Neuronal stem cell (in vitro differentiated cells): ENCODE results near the gene FBXO10. TPM values are rescaled to one million over a fixed set of nuclear protein-coding genes. Genes with fewer than 3 reads are reported as not detected.

Experiments
- DNase-seq: peaks from one replicate; pipeline ENCODE4 v3.0.0-alpha.2; 2013; ENCODE audit warnings: low spot score
- H2AFZ ChIP-seq: one replicate; pipeline ENCODE4 v1.6.1; 2013; ENCODE audit warnings: mild to moderate bottlenecking, low read length, inconsistent platforms
- H2AK5ac ChIP-seq: 2 replicates; pipeline ENCODE4 v1.6.1; 2013; ENCODE audit warnings: low read depth, mild to moderate bottlenecking, inconsistent platforms, low read length, moderate library complexity, mixed read lengths
- H2BK120ac ChIP-seq: 2 replicates; pipeline ENCODE4 v1.6.1; 2013; ENCODE audit warnings: low read depth, mild to moderate bottlenecking, inconsistent platforms, low read length, moderate library complexity, mixed read lengths
- H2BK12ac ChIP-seq: one replicate; pipeline ENCODE4 v1.6.1; 2013; ENCODE audit warnings: low read length, inconsistent platforms
- H2BK15ac ChIP-seq: 2 replicates; pipeline ENCODE4 v1.6.1; 2013; ENCODE audit warnings: mild to moderate bottlenecking, low read length, inconsistent platforms, mixed read lengths
- H2BK5ac ChIP-seq: one replicate; pipeline ENCODE4 v1.6.1; 2013; ENCODE audit warnings: inconsistent platforms, mild to moderate bottlenecking, low read length, moderate library complexity
- H3K14ac ChIP-seq: one replicate; pipeline ENCODE4 v1.6.1; 2013; ENCODE audit warnings: low read length, inconsistent platforms
- H3K18ac ChIP-seq: 2 replicates; pipeline ENCODE4 v1.6.1; 2013; ENCODE audit warnings: low read length, inconsistent platforms
- H3K23ac ChIP-seq: 2 replicates; pipeline ENCODE4 v1.6.1; 2013; ENCODE audit warnings: low read depth, mild to moderate bottlenecking, mixed read lengths, low read length, inconsistent platforms; ENCODE audit not compliant: poor library complexity
- H3K27ac ChIP-seq: replicated peaks from 3 replicates; pipeline ENCODE4 v1.5.1; 2013; ENCODE audit warnings: low read length, inconsistent platforms
- H3K27me3 ChIP-seq, 3 experiments: 2 replicates each; pipeline ENCODE4 v1.6.1; 2013; ENCODE audit warnings: low read length in 3 of 3, mild to moderate bottlenecking in 2 of 3, inconsistent platforms in 1 of 3, low read depth in 1 of 3, mixed read lengths in 1 of 3, moderate library complexity in 1 of 3; ENCODE audit not compliant: control insufficient read depth in 3 of 3, insufficient read depth in 3 of 3
- H3K36me3 ChIP-seq, 2 donors: replicated peaks in 1 of 2; 2 replicates each; pipeline ENCODE4 v1.6.1; 2013; ENCODE audit warnings: low read length in 2 of 2; ENCODE audit not compliant: control insufficient read depth in 2 of 2, insufficient read depth in 2 of 2
- H3K4ac ChIP-seq: 2 replicates; pipeline ENCODE4 v1.6.1; 2013; ENCODE audit warnings: inconsistent platforms, mild to moderate bottlenecking, low read length, moderate library complexity
- H3K4me1 ChIP-seq, 2 donors: 1 replicate in 1 of 2; 2 replicates in 1 of 2; pipeline ENCODE4 v1.6.1; 2013; ENCODE audit warnings: low read length in 2 of 2, low read depth in 1 of 2; ENCODE audit not compliant: control insufficient read depth in 2 of 2, insufficient read depth in 1 of 2
- H3K4me2 ChIP-seq: one replicate; pipeline ENCODE4 v1.6.1; 2013; ENCODE audit warnings: mild to moderate bottlenecking, low read length, inconsistent platforms; ENCODE audit not compliant: insufficient read depth, poor library complexity, severe bottlenecking
- H3K4me3 ChIP-seq, 2 donors: 2 replicates each; pipeline ENCODE4 v1.5.1; 2013; ENCODE audit warnings: low read length in 2 of 2, mild to moderate bottlenecking in 2 of 2, inconsistent platforms in 1 of 2, moderate library complexity in 1 of 2
- H3K79me1 ChIP-seq: one replicate; pipeline ENCODE4 v1.6.1; 2013; ENCODE audit warnings: low read depth, mild to moderate bottlenecking, inconsistent platforms, low read length, moderate library complexity
- H3K9ac ChIP-seq: one replicate; pipeline ENCODE4 v1.6.1; 2013; ENCODE audit warnings: mild to moderate bottlenecking, low read depth, low read length, inconsistent platforms; ENCODE audit not compliant: poor library complexity
- H3K9me3 ChIP-seq, 2 donors: replicated peaks in 1 of 2; 2 replicates each; pipeline versions ENCODE3 to v1.6.1; 2013; ENCODE audit warnings: low read length in 2 of 2, mild to moderate bottlenecking in 2 of 2, inconsistent platforms in 1 of 2, low read depth in 1 of 2, mixed read lengths in 1 of 2, moderate library complexity in 1 of 2; ENCODE audit not compliant: control insufficient read depth in 2 of 2, insufficient read depth in 1 of 2
- H4K8ac ChIP-seq: one replicate; pipeline ENCODE4 v1.6.1; 2013; ENCODE audit warnings: low read depth, mild to moderate bottlenecking, inconsistent platforms, low read length, moderate library complexity
- H4K91ac ChIP-seq: one replicate; pipeline ENCODE4 v1.6.1; 2013; ENCODE audit warnings: low read length, low read depth, mild to moderate bottlenecking, inconsistent platforms; ENCODE audit not compliant: poor library complexity
- WGBS, 2 donors: extraction: QIAGEN DNeasy Blood & Tissue Kit; methylation state at CpG; one replicate each; pipeline ENCODE4 v1.1.7; 2013; ENCODE audit warnings: missing lambda C conversion rate in 2 of 2, mixed read lengths in 1 of 2; ENCODE audit not compliant: insufficient read length in 2 of 2, insufficient replicate concordance in 1 of 2; ENCODE audit errors: extremely low coverage in 2 of 2; 5-methylcytosine and 5-hydroxymethylcytosine counted together
- polyA plus RNA-seq, 2 experiments: library from polyadenylated mRNA; stranded (reverse); fragments of 200-250 nt; gene quantifications; one replicate each; pipeline ENCODE4 v1.2.3, GENCODE V29; 2013

Gene FBXO10
- polyA plus RNA-seq (2013, experiment 1 of 2): 11.9 TPM
- 12.4 TPM for polyA plus RNA-seq (2013, experiment 2 of 2)

- Histone ChIP-seq H3K9me3 (peaks cover 0 to 9% of the 10 kb centered on the region in 2 donors), H3K4me1 (peaks cover 14 to 22% of the 10 kb centered on the region in 2 donors), H3K9ac (peak within 1 kb of the TSS; percentile 91), H3K27me3 (no peaks in the 10 kb centered on the region), H3K4me3 (peak within 1 kb of the TSS; percentile 67 to 87), H3K79me1 (peaks cover 4% of the 10 kb centered on the region), H2AK5ac (no peak within 1 kb of the TSS), H3K14ac (peak within 1 kb of the TSS; percentile 65), H2AFZ (peak within 1 kb of the TSS; percentile 96), H4K8ac (no peak within 1 kb of the TSS), H3K36me3 (peaks cover 1 to 46% of the 10 kb centered on the region in 2 donors), H2BK15ac (peak within 1 kb of the TSS; percentile 84), H2BK5ac (peak within 1 kb of the TSS; percentile 91), H3K4me2 (peak within 1 kb of the TSS; percentile 97), H3K18ac (peak within 1 kb of the TSS; percentile 95), H2BK12ac (no peak within 1 kb of the TSS), H3K4ac (no peak within 1 kb of the TSS), H3K27ac (peak within 1 kb of the TSS; percentile 55), H4K91ac (no peak within 1 kb of the TSS), H3K23ac (peak within 1 kb of the TSS; percentile 49), H2BK120ac (peak within 1 kb of the TSS; percentile 34)
- peak; percentile 79 for DNase-seq
- WGBS, 2 donors: no CpG with 5 or more reads among the region's 81 CpGs
Measured at GRCh38 chr9:37575921-37576721, at the start of gene FBXO10. FBXO10 (minus strand) TSS chr9:37576380; CDS start chr9:37541768, 34,612 bp downstream.

GRCh38 chr9:37625758-37626147 is 49.6 kb upstream of the FBXO10 start:
- H3K4me3 ChIP-seq: no peak overlapping the region
- no peak overlapping the region for H2BK12ac ChIP-seq
- no peaks in the 10 kb centered on the region for H3K36me3 ChIP-seq
- H4K8ac ChIP-seq: no peak overlapping the region
- no peak overlapping the region for H3K14ac ChIP-seq
- no peaks in the 10 kb centered on the region for H3K79me1 ChIP-seq
- H3K4ac ChIP-seq: no peak overlapping the region
- H3K4me2 ChIP-seq: no peak overlapping the region
- no peak for DNase-seq
- H2BK15ac ChIP-seq: no peak overlapping the region
- H2BK120ac ChIP-seq: no peak overlapping the region
- no peak overlapping the region for H3K9ac ChIP-seq
- no peak overlapping the region for H2AK5ac ChIP-seq
- H4K91ac ChIP-seq: no peak overlapping the region
- H3K27me3 ChIP-seq: peaks cover 0 to 52% (median 0%) of the 10 kb centered on the region in 3 experiments
- no peak overlapping the region for H2AFZ ChIP-seq
- no peak overlapping the region for H2BK5ac ChIP-seq
- peaks cover 0 to 11% of the 10 kb centered on the region in 2 donors for H3K4me1 ChIP-seq
- no peaks in the 10 kb centered on the region for H3K9me3 ChIP-seq
- no peak overlapping the region for H3K27ac ChIP-seq
- no peak overlapping the region for H3K18ac ChIP-seq
- no CpG with 5 or more reads among the region's 12 CpGs for WGBS, 2 donors
- H3K23ac ChIP-seq: no peak overlapping the region

- no CpG with 5 or more reads among the region's 5 CpGs for WGBS, 2 donors
- Histone ChIP-seq H2BK12ac (no peak overlapping the region), H2BK5ac (no peak overlapping the region), H3K79me1 (no peaks in the 10 kb centered on the region), H3K27me3 (peaks cover 0 to 57% (median 0%) of the 10 kb centered on the region in 3 experiments), H2BK120ac (no peak overlapping the region), H3K4me2 (no peak overlapping the region), H3K9me3 (no peaks in the 10 kb centered on the region), H3K4me3 (no peak overlapping the region), H3K36me3 (no peaks in the 10 kb centered on the region), H2AK5ac (no peak overlapping the region), H3K14ac (no peak overlapping the region), H3K4ac (no peak overlapping the region), H3K27ac (no peak overlapping the region), H3K18ac (no peak overlapping the region), H3K9ac (no peak overlapping the region), H4K91ac (no peak overlapping the region), H3K4me1 (peaks cover 0 to 11% of the 10 kb centered on the region in 2 donors), H2AFZ (no peak overlapping the region), H2BK15ac (no peak overlapping the region), H3K23ac (no peak overlapping the region), H4K8ac (no peak overlapping the region)
- DNase-seq: no peak
Measured at GRCh38 chr9:37625036-37625757, 49.0 kb upstream of the FBXO10 start.

GRCh38 chr9:37624073-37624472 is 47.9 kb upstream of the FBXO10 start:
- Histone ChIP-seq H3K23ac (no peak overlapping the region), H3K9me3 (no peaks in the 10 kb centered on the region), H3K36me3 (no peaks in the 10 kb centered on the region), H3K27ac (no peak overlapping the region), H3K4ac (no peak overlapping the region), H3K79me1 (no peaks in the 10 kb centered on the region), H3K4me2 (no peak overlapping the region), H3K4me1 (peaks cover 0 to 11% of the 10 kb centered on the region in 2 donors), H3K27me3 (peaks cover 0 to 59% (median 0%) of the 10 kb centered on the region in 3 experiments), H2BK5ac (no peak overlapping the region), H4K91ac (no peak overlapping the region), H2BK12ac (no peak overlapping the region), H2BK120ac (no peak overlapping the region), H3K14ac (no peak overlapping the region), H3K18ac (no peak overlapping the region), H4K8ac (no peak overlapping the region), H3K4me3 (no peak overlapping the region), H2AFZ (no peak overlapping the region), H2BK15ac (no peak overlapping the region), H3K9ac (no peak overlapping the region), H2AK5ac (no peak overlapping the region)
- no peak for DNase-seq
- WGBS, 2 donors: no CpG with 5 or more reads among the region's 1 CpG
